HG02973 (cell line): ENCODE data around the gene RGS10.

Experiments used
- ATAC-seq: cut with Tn5 transposase; IDR thresholded peaks from one replicate; pipeline ENCODE4 v1.9.1; 2021; ENCODE audit warnings: moderate library complexity; ENCODE audit not compliant: unreplicated experiment

The RGS10 gene

GRCh38 chr10:119499677-119500002 lies 42.9 kb downstream of the RGS10 start:
- ATAC-seq = no peak

- ATAC-seq = no peak
These were observed 43.4 kb downstream of the RGS10 start for GRCh38 chr10:119498889-119499676.

GRCh38 chr10:119497243-119497642 lies 45.3 kb downstream of the RGS10 start:
- ATAC-seq = no peak

- peak; percentile 88 for ATAC-seq
These were observed 46.2 kb downstream of the RGS10 start for GRCh38 chr10:119496273-119496672.

GRCh38 chr10:119495545-119495944 lies 47.0 kb downstream of the RGS10 start:
- no peak for ATAC-seq

- no peak for ATAC-seq
These were observed 47.5 kb downstream of the RGS10 start for GRCh38 chr10:119495021-119495505.

GRCh38 chr10:119494236-119495020 lies 48.1 kb downstream of the RGS10 start:
- ATAC-seq = no peak

- no peak for ATAC-seq
These were observed 49.4 kb downstream of the RGS10 start for GRCh38 chr10:119493155-119493554.

- ATAC-seq = no peak
These were observed 50.4 kb downstream of the RGS10 start for GRCh38 chr10:119491966-119492757.

- ATAC-seq = no peak
These were observed 52.6 kb downstream of the RGS10 start for GRCh38 chr10:119489991-119490326.

GRCh38 chr10:119488675-119489074 lies 53.8 kb downstream of the RGS10 start:
- ATAC-seq = no peak

GRCh38 chr10:119483839-119484238 lies 58.7 kb downstream of the RGS10 start:
- ATAC-seq = no peak

- no peak for ATAC-seq
These were observed 59.5 kb downstream of the RGS10 start for GRCh38 chr10:119483001-119483400.

GRCh38 chr10:119481781-119482426 lies 60.6 kb downstream of the RGS10 start:
- no peak for ATAC-seq

- ATAC-seq = no peak
These were observed 61.9 kb downstream of the RGS10 start for GRCh38 chr10:119480667-119481066.

GRCh38 chr10:119479532-119479931 lies 63.0 kb downstream of the RGS10 start:
- no peak for ATAC-seq

GRCh38 chr10:119478811-119479341 lies 63.6 kb downstream of the RGS10 start:
- no peak for ATAC-seq

- peak; percentile 80 for ATAC-seq
These were observed 64.3 kb downstream of the RGS10 start for GRCh38 chr10:119478111-119478802.

GRCh38 chr10:119477444-119477843 lies 65.1 kb downstream of the RGS10 start:
- peak; percentile 46 for ATAC-seq

- no peak for ATAC-seq
These were observed 67.9 kb downstream of the RGS10 start for GRCh38 chr10:119474606-119475005.
